Suppressor macrophage (primary cell): Measurements from ENCODE around the gene DLX4.

ENCODE experiments used
- DNase-seq, 4 experiments: peaks; one replicate each; pipeline ENCODE4 v3.0.0-alpha.2; 2020 to 2022

The DLX4 gene

DNA sequence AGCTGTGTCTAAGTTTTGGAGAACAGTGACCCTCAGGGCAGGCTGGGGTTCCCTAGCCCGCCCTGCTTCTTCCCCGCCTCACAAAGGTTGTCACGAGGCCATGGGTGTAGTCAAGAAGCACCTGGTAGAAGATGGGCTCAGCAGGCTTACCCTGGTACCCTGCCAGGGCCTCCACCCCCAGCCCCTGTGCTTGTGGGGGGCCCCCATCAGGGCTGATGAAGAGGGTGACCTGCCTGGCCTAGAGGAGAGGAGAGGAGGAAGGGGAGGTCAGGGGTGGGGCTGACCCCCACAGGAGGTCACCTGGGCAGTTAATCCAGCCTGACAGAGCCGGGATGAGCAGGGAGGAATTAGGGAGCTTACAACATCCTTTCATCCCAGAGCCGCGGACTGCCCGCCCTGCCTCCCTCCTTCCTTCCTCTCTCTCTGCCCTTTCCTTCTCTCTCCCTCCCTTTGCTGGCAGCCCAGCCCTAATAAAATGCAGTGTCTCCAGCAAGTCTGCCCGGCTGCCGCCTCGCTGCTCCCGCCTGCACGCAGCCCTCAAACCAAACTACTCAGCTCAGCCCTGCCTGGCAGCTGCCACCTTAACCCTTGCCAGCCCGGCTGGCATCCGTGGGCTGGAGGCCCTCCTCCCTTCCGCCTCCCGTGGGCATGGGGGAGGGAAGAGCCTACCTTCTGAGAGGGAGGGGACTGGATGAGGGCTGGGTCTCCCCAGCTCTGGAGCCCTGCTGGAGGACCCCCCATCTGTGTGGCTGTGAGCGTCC is 18.9 kb downstream of the DLX4 start:
- no peak for DNase-seq

DNA sequence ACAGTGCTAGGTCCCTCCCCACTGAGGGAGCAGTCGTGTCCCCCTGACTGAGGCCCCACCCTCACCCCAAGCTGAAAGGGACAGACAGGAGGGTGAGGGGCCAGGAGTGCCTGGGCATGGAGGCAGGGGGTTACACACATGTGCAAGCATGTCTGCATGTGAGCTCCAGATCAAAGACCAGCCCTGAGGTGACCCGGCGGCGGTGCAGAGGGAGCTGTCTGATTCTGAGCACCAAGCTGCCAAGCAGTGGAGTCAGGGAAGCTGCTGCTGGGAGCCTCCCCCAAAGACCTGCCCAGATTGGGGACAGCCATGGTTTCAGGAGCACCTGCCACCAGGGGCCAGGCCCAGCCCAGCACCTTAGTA is 20.5 kb downstream of the DLX4 start:
- DNase-seq = no peak

DNA sequence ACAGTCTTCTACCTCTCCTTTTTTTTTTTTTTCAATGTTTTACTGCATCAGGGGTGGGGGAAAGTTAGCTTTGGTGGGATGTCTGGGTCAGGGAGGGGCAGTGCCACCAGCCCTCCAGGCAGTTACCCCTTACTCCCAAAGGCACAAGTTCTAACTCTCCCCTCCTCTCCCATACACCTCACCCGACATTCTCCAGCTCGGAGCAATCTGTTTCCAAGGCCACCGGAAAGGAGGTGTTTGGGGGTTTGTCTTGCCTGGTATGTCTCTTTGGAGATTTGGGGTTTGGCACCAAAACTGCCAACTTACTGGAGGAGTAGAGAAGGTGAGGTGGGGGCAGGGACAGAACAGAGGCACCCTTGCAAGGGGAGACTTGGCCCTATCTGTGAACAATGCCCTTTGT is 21.3 kb downstream of the DLX4 start:
- DNase-seq = no peak

DNA sequence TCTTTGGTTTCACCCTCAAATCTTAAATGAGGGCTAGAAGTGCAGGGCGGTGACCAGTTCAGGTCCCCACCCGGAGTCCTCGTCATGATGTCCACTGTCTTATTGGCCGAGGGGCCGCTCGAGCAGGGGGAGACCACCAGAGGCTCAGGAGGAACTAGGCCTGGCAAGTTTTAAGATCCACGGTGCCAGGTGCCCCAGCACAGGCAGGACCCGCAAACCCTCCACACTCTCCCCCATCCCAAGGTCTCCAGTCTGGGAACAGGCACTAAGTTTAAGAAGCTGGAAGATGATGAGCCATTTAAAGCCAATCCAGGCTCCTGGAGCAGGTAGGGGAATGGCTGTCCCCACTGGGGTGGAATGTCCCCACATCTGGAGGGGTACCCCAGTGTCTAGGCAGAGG is 21.9 kb downstream of the DLX4 start:
- no peak for DNase-seq

DNA sequence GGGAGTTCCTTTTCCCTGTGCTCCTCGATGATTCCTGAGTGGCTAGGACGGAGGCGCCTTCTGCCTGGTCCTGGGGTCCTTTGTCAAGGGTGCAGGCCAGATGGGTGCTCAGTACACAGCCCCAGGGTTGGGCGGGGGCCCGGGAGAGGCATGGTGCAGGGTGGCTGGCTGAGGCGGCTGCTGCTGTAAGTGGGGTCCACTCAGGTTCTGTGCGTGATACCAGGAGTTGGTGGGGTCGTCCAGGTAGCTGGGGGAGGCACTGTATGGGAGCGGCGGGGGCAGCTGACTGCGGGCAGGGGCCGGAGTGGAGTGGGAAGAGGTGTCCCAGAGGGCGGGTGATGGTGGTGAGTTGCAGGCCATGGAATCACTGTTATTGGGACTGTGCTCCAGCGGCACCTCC is 22.4 kb downstream of the DLX4 start:
- DNase-seq = no peak

DNA sequence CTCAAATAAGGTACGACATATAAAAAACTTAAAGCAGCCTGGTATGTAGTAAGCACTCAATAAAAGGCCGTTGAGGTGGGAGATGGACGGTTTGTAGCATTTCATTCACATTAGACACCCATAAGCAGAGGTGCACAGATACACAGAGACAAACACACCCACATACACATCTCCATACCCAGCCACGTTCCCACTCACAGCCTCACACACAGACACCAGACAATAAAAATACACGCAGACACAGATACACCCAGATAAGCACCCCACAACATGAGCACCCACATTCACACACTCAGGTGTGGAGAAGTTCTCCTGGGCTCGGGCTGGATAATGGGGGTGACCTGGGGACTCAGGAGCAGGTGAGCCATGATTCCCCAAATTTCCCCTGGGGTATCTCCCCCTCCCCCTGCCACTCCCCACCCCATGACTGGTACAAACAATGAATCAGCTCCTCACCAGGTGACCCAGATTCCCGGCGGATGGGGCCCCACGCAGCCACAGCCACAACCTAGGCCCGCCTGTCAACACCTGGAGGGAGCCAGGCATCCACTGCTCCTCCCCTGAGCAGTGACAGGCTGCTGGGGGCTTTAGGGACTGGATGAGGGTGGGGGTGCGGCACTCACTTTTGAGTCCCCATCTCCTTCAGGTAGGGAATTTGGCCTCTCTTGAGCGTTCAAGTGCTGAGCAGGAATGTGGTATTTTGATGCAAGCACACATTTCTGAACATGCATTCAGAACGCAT is 23.4 kb downstream of the DLX4 start:
- DNase-seq = no peak

DNA sequence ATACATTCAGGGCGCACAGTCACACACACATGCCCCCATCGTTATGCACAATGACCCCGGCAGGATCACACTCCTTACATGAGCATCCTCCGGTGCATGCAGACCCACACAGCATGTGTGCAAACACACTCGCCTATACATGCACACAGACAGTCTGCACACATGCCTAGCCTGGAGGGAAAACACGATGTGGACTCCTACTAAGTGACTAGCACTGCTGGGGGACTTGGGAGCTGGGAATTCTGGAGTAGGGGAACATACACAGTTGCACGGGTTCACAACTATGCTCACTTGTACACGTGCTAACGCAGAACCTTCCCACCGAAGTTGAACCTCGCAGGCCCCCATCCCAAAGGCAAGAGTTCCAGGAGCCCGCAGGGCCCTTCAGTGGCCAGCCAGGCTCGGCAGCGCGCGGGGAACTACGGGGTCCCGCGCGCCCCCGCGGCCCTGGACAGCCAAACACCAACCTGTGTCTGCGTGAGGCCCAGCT is 24.0 kb downstream of the DLX4 start:
- DNase-seq = no peak

DNA sequence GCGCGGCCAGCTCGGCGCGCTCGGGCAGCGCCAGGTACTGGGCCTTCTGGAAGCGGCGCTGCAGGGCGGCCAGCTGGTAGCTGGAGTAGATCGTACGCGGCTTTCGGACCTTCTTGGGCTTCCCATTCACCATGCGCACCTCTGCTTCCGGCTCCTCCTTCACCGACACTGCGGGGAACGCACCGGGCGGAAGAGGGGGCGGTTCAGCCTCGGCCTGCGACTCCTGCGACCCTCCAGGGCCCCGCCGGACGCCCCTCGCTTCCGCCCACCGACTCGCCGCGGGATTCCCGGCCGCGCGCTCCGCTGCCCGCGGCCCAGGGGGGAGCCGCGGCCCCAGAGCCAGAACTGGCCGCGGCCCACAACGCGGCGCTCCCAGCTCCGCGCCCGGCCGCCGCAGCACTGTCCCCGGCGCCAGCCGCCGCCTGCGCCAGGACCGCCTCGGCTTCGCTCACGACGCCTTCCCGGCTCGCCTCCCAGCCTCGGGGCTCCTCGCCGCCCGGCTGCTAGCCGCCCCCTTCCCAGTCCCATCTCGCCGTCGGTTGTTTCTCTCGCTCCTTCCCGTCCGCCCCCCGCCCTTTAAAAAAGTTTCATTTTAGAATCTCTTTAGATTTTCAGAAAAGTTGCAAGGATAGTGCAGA is 24.6 kb downstream of the DLX4 start:
- peak in 1 of 4 experiments; percentile 53 for DNase-seq

DNA sequence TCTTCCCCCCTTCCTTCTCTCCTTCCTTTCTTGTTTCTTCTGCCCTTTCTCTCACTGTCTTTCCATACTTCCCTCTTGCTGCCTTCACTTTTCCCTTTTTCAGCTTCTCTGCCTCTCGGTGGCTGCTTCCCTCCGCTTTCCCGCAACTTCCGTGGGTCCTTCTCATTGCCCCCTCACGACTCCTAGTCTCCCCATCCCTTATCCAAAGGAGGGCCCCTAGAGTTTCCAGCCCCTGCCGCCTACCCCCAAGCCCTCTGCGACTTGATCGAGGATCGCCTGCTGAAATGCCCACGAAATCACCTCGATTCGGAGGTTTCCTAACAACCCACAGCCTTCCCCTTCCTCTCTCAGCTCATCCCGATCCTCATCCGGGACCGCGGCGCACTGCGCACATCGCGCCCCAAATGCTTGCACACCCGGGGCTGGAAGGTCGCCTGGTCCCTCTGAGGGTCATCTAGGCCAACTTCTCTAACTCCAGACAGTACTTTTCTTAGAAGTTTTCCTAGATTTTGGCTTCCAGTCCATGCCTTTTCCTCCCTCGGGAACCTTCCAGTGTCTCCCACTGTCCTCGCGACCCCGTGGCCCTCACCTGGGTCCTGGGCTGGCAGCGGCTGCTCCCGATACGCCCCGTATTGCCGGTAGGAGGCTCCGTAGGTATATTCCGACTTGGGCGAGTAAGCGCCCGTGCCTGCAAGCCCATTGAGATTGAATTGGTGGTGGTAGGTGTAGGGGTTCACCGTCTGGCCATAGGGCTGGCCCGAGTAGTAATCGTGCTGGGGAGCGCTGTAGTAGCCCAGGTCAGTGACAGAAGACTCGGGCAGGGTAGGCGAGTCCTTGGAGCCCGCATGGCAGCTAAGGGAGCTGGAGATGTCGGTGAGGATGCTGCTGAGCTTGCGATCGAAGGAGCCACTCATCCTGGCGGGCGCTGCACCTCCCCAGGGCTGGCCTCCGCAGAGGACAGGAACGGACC is 25.4 kb downstream of the DLX4 start:
- no peak for DNase-seq

DNA sequence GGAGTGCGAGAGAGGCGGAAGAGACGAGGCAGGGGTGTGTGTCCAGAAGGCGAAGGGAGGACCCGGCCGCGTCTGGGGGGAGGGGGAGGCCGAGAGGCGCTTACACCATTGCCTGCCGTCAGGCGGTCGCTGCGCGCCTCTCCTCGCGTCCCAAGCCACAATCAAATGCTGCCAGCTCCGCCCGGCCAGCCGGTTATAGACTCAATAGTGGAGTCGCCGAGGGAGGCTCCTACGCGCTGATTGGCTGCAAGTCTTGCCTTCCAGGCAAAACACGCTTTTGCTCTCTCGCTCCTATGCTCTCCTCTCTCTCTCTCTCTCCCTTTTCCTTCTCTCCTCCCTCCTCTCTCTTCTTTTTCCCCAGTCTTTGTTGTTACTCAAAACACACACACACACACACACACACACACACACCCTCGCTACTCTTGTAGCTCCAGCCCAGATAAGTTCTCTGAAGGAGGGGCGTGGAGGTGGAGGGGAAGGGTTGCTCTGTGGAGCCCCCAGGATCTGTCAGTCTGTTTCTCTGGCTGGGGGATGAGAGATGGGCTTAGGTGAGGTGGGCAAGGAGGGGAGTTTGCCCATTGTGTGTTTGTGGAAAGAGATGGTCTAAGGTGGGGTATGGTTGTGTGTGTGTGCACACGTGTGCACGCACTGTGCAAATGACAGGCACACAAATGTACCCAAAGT is 26.2 kb downstream of the DLX4 start, which contains the start of gene DLX3:
DLX3 (minus strand) TSS at position 170 of the 684 bp plus-strand sequence. CDS start 226 bp downstream, outside the sequence.
- DNase-seq = peak; percentile 46 to 65 (median 55)

DNA sequence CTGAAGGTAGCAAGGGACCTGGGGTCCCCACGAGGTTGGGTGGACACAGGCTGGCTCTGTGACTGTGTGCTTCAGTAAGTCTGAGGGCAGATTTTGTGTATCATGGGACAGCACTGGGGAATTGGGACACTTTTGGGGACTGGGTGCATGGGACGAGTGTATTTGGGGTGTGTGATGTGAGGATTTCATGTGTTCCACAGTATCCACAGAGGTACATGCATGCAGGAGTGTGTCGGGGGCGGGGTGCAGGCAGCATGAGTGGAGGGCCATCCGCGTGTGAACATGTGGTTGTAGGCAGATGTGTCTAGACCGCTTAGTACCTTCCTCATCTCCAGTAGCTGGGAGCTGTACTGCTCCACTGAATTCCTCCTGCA is 27.1 kb downstream of the DLX4 start:
- DNase-seq = peak in 1 of 4 experiments; percentile 2

DNA sequence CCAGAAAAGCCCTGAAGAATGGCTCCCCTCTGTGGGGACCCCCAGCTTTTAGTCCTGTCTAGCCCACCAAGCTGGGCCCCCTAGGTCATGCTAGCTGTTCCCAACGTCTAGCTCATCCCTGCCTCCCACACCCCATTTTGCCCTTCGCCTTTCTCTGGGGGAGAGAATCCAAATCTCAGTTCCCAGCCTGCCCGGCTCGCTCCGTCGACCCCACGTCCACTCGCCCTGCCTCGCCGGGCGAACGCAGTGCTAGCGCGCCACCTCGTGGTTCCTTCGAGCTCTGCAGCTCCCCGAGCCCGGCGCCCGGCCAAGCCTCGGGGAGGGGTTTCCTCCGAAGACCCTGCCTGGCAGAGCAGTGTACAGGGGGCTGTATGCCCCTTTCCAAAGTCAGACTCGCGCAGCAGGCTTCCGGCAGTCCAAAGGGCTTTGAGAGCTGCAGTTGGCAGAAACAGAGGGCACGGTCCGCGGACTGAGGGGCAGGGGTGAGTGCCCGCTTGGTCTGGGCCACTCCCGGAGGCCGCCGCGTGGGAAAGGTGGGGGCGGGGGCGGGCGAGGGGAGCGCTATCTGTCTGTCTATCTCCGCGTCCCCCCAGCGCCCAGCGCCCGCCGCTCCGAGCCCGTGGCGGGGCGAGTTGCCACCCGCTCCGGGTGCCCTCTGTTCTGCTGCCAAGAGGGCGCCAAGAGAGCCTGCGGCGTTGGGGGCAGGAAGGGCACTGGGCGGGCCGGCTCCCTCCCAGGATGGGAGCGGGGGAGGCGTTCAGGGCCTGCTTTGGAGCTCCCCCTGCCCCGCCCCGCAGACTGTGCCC is 27.7 kb downstream of the DLX4 start:
- peak; percentile 49 to 78 (median 74) for DNase-seq

DNA sequence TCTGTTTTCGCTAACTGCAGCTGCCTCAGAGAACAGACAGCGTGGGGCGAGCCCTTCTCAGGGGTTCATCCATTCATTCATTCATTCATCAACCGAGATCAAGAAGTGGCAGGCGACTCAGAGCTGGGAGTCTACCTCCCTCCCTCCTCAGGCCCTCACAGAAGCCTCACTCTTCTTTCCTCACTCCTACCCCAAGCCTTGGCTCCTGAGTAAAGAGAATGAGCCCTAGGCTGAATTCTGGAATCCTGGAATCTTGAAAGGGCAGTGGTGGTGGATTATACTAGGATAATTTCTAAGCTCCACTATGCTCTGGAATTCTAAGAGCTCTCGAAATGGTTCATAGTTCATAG is 28.3 kb downstream of the DLX4 start:
- no peak for DNase-seq

DNA sequence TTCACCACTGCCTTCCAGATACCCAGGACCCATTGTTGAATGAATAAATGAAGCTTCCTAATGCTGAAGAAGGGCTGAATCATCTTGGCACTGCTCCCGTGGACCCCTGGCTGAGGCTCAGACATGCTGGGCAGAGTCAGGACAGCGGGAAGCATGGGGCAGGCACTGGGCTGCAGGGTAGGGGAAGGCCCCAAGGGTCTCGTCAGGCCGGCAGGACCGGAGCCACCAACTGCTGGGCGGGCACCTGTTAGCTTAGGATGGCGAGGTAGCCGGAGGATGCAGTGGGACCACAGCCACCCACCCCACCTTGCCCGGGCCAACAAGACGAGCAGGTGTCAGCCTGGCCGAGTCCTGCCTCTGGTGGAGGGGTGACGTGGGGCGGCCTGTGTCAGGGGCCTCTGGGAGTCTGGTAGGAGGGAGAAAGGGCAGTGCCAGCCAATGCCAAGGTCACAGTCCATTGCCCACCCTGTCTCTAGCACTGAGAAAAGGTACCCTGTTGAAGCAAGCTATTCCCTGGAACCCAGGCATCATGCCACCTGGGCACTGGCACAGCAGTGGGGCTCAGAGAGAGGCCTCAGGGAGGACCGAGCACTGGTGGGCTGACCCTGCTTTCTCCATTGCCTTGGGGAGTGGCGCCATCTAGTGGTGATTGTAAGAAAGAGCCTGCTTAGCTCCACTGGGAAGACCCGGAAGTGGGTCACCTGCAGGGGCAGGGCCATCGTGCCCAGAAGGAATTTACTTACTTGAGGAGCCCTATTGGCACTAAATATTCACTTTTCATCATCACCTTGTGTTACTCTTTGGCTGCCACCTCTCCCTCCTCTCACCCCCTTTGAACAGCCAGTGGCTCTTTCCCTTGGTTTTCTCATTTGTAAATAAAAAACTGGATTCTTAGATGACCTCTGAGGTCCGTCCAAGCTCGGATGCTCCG is 29.0 kb downstream of the DLX4 start:
- peak; percentile 87 to 95 (median 90) for DNase-seq

DNA sequence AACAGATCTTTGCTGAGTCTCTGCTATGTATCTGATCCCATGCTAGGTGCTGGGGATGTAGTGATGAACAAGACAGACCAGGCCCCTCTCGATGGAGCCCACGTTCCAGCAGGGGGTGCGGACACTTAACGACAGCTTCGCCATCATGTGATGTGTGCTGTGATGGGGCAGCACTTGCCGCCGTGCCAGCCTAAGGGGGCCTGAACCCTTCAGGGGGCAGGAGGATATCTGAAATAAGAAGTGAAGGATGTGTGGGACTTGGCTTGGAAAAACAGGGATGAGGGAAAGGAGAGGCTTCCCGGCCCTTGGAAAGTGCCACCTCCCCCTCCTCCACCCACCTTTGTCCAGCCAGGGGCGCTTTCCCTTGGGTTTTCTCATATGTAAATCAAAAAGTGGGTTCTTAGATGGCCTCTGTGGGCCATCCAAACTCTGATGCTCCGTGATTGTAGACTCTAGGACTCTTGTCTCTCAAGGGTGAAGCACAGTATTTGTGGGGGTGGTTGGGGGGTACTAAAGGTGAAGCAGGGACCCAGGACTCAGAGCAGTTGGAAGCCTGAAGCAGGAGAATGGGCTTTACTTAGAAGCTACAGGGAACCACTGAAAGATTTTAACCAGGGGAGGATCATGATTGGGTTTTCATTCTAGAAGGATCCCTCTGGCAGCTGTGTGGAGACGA is 30.0 kb downstream of the DLX4 start:
- DNase-seq = no peak

DNA sequence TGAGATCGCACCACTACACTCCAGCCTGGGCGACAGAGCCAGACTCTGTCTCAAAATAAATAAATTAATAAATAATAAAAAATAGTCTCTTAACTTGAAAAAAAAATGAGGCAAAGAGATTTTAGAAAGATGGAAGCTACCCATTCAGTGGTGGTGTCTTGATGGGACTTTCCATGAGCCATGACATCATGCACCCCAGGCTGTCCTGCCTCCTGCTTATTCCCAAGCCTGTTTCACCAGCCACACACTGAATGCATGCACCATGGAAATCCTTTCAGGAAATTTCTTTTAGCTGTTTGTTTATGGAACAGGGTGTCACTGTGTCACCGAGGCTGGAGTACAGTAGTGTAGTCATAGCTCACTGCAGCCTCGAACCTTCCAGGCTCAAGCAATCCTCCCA is 34.9 kb downstream of the DLX4 start:
- no peak for DNase-seq

DNA sequence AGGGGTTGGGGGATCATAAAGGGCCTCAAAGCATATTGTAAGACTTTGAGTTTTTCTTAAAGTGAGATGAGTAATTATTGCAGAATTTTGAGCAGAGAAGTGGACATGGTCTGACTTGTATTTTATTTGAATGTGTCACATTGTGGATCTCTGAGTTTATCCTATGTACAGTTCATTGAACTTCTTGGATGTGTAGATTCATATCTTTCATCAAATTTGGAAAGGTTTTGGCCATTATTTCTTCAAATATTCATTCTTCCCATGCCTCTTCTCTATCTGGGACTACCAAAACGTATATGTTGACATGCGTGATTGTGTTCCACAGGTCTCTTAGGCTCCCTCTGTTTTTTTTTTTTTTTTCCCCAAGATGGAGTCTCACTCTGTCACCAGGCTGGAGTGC is 40.3 kb downstream of the DLX4 start:
- no peak for DNase-seq

DNA sequence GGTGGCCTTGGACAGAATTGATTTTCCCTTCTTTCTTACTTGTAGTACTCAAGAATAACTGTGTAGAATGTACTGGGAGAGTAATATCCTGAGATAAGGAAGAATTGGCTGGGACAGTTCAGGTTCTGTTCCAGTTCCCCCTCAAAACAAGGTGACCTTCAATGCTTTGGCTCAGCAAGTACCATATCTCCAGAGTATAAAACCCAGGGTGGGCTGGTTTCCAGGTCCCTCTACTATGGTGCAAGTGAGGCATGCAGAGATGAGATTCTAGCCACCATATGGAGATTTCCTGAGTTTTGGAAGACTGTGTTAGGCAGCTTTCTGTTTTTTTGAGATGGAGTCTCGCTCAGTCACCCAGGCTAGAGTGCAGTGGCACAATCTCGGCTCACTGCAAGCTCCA is 44.1 kb downstream of the DLX4 start:
- DNase-seq = no peak

DNA sequence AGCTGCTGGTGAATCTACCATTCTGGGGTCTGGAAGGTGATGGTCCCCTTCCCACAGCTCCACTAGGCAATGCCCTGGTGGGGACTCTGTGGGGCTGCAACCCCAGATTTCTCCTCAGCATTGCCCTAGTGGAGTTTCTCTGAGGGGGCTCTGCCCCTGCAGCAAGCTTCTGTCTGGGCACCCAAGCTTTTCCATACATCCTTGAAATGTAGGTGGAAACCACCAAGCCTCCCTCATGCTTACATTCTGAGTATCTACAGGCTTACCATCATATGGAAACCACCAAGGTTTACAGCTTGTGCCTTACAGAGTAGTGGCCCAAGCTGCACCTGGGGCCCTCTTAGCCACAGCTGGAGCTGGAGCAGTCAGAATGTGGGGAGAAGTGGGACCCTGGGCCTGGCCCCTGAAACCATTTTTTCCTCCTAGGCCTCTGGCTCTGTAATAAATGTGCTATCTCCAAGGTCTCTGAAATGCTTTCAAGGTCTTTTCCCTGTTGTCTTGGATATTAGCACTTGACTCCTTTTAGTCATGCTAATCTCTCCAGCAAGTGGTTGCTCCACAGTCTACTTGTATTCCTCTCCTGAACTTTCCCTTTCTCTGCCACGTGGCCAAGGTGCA is 45.6 kb downstream of the DLX4 start:
- no peak for DNase-seq
